ENCODE measurements around the gene NUDT4.

GRCh38 chr12:93438266-93439050, 60.7 kb downstream of the NUDT4 start:
- no peak for TF ChIP-seq EZH2 (IDR thresholded peaks at IDR 0.05; ENCODE audit: insufficient read depth, low read length)
- TF ChIP-seq CTCF (IDR thresholded peaks at IDR 0.05; ENCODE audit: insufficient read depth, low read depth, low read length): no peak

Data from astrocyte (in vitro differentiated cells and primary cell).